Caco-2 (cell line): ENCODE data around the gene PTGES3. TPM values are rescaled to one million over a fixed set of nuclear protein-coding genes. Genes with fewer than 3 reads are reported as not detected.

Experiments
- BruUV-seq: library from RNA; stranded (reverse); fragments of 400-500 nt; replicated peaks from 2 replicates; lab custom pipeline; 2021; lab: Mats Ljungman, UMichigan
- CTCF ChIA-PET: fragments of 300-600 bp; sonication (Branson Sonifier 250); formaldehyde crosslinking; loops from one replicate; lab custom pipeline; 2022; ENCODE audit warnings: antibody characterized with exemption; lab: Charles Lee
- POLR2A ChIA-PET: fragments of 300-600 bp; sonication (Branson Sonifier 250); formaldehyde crosslinking; loops from one replicate; lab custom pipeline; 2022; ENCODE audit warnings: antibody characterized with exemption; lab: Charles Lee
- DNase-seq, 2 experiments: peaks; one replicate each; pipeline versions ENCODE4 v3.0.0 to v3.0.0-alpha.2; 2020 to 2022
- H3K27me3 ChIP-seq: replicated peaks from 2 replicates; pipeline ENCODE4 v1.6.0; 2011; ENCODE audit warnings: low read length; ENCODE audit not compliant: control insufficient read depth, insufficient read depth
- H3K36me3 ChIP-seq: 2 replicates; pipeline ENCODE4 v1.5.1; 2011; ENCODE audit warnings: low read length; ENCODE audit not compliant: control insufficient read depth, insufficient read depth
- H3K4me1 ChIP-seq: fragments of 250-450 bp; sonication (Bioruptor Pico); 2 replicates; pipeline ENCODE4 v1.5.1; 2020; ENCODE audit warnings: mild to moderate bottlenecking
- H3K4me3 ChIP-seq: 2 replicates; pipeline ENCODE4 v1.5.1; 2011; ENCODE audit warnings: low read depth, mild to moderate bottlenecking, control low read depth, low read length
- H3K9me3 ChIP-seq: fragments of 250-450 bp; sonication (Bioruptor Pico); 2 replicates; pipeline ENCODE4 v1.5.1; 2020; ENCODE audit warnings: mild to moderate bottlenecking, moderate library complexity
- H3K27ac Mint-ChIP-seq: one replicate; pipeline ENCODE4 v1.8.0; 2022; ENCODE audit warnings: mixed read lengths; ENCODE audit not compliant: unreplicated experiment
- H3K27me3 Mint-ChIP-seq: one replicate; pipeline ENCODE4 v1.8.0; 2022; ENCODE audit warnings: mixed read lengths; ENCODE audit not compliant: insufficient read depth, unreplicated experiment
- H3K36me3 Mint-ChIP-seq: one replicate; pipeline ENCODE4 v1.8.0; 2022; ENCODE audit warnings: mild to moderate bottlenecking, mixed read lengths; ENCODE audit not compliant: insufficient read depth, unreplicated experiment
- H3K4me1 Mint-ChIP-seq: one replicate; pipeline ENCODE4 v1.8.0; 2022; ENCODE audit warnings: low read depth, mixed read lengths; ENCODE audit not compliant: unreplicated experiment
- H3K4me3 Mint-ChIP-seq: one replicate; pipeline ENCODE4 v1.8.0; 2022; ENCODE audit warnings: mild to moderate bottlenecking, moderate library complexity, mixed read lengths; ENCODE audit not compliant: unreplicated experiment
- H3K9me3 Mint-ChIP-seq: one replicate; pipeline ENCODE4 v1.8.0; 2022; ENCODE audit warnings: mixed read lengths; ENCODE audit not compliant: unreplicated experiment
- intact Hi-C: fragments of 100-400 bp; cut with micrococcal nuclease; formaldehyde crosslinking; loops from one replicate; pipeline ENCODE4 v1.10.0; 2022; ENCODE audit not compliant: unreplicated experiment
- total RNA-seq: library from RNA; stranded (reverse); gene quantifications from 2 replicates; pipeline ENCODE4 v1.2.3, GENCODE V29; 2022
- TF ChIP-seq, protein P1 (sequence below), 2 experiments: fragments of 200-600 bp in 1 of 2; IDR thresholded peaks; 1 replicate in 1 of 2; 2 replicates in 1 of 2; pipeline versions ENCODE4 v1.5.1 to v1.8.0; 2011 to 2022; ENCODE audit warnings: antibody characterized with exemption in 1 of 2, control low read depth in 1 of 2, inconsistent platforms in 1 of 2, low read depth in 1 of 2, low read length in 1 of 2, mild to moderate bottlenecking in 1 of 2, moderate library complexity in 1 of 2; ENCODE audit not compliant: insufficient read depth in 1 of 2, severe bottlenecking in 1 of 2, unreplicated experiment in 1 of 2

PTGES3 gene
- total RNA-seq, 1 experiment from 2014 or later: 242 TPM

DNA sequence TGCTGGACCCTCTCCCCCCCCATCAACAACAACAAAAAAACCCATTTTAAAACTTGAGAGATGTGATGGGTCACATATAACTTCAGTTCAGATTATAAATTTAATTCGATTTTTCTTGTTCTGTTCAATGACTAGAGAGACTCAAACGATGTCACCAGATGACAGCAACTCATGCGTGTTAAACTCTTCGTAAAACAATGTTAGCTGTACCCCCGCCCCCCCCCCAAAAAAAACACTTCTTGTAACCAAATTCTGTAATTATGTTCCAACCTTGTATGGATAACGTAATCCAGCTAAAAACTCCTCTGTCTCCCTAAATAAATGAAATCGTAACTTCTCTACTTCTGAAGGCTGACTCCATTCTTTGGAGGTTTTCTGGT lies 37.6 kb upstream of the PTGES3 start:
- ChIA-PET POLR2A (interaction anchor here (0.5 to 1.8 kb wide), 16 partner anchors 11 to 504 kb away, joined by 3 to 51 read pairs (median 4); partner anchors contain the start of genes GLS2, PRIM1, PTGES3 and SHMT2), CTCF (interaction anchor here (0.9 to 1.1 kb wide), 3 partner anchors 38 to 276 kb away, joined by 4 to 13 read pairs (median 5); partner anchors contain the start of gene PTGES3)
- H3K4me3 ChIP-seq: peak overlapping the region; percentile 68
- Mint-ChIP-seq H3K4me1 (peaks cover 25% of the 10 kb centered on the region), H3K27ac (peak overlapping the region; percentile 99), H3K4me3 (peak overlapping the region; percentile 99), H3K27me3 (no peaks in the 10 kb centered on the region), H3K36me3 (peaks cover 67% of the 10 kb centered on the region), H3K9me3 (no peaks in the 10 kb centered on the region)
- peaks cover 1% of the 10 kb centered on the region for H3K36me3 ChIP-seq
- TF ChIP-seq, protein P1, sequence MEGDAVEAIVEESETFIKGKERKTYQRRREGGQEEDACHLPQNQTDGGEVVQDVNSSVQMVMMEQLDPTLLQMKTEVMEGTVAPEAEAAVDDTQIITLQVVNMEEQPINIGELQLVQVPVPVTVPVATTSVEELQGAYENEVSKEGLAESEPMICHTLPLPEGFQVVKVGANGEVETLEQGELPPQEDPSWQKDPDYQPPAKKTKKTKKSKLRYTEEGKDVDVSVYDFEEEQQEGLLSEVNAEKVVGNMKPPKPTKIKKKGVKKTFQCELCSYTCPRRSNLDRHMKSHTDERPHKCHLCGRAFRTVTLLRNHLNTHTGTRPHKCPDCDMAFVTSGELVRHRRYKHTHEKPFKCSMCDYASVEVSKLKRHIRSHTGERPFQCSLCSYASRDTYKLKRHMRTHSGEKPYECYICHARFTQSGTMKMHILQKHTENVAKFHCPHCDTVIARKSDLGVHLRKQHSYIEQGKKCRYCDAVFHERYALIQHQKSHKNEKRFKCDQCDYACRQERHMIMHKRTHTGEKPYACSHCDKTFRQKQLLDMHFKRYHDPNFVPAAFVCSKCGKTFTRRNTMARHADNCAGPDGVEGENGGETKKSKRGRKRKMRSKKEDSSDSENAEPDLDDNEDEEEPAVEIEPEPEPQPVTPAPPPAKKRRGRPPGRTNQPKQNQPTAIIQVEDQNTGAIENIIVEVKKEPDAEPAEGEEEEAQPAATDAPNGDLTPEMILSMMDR (IDR thresholded peaks at IDR 0.05; ENCODE audit: insufficient read depth in 1 of 2, low read depth in 1 of 2, low read length in 1 of 2, severe bottlenecking in 1 of 2, unreplicated experiment in 1 of 2): no peak
- intact Hi-C loops: loop anchor here (1.0 kb wide), 3 partner anchors 27 to 79 kb away; partner anchors contain the start of genes PRIM1 and PTGES3
- DNase-seq: no peak
- H3K9me3 ChIP-seq: no peaks in the 10 kb centered on the region
- peaks cover 28% of the 10 kb centered on the region for H3K4me1 ChIP-seq
- TSS peak; percentile 97 for BruUV-seq
- no peaks in the 10 kb centered on the region for H3K27me3 ChIP-seq

DNA sequence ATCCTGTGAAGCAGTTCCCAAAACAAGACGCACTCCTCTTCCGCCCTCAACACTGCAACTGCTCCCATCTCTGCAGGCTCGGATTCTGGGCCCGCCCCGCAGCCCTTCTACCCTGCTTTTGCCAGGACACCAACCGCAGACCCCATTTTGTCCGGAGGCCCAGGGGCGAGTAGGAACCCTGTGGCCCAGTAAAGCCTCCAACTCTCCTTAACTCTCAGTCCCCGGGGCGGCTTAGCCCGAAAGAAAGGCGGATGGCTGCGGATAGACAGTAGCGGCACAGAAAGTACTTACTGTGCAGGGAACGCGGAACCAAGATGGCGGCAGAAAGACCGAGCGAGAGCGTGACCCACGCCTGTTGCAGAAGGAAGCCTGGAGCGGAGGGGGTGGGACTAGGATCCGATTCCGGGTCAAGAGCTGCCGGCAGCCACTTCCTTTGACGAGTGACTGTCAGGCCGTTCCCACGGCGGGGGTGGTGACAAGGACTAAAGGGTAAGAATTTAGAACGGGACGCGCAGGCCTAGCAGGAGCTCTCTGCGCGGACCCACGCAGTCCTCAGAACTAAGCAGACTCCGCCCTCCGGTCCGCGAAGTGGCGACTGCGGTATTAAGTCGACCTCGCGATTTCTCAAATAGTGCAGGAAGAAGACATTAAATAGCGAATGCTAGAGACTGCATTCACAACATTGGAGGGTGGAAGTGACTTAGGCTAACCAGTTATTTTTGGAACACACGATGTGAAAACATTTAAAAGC lies 37.1 kb upstream of the PTGES3 start, which contains the start of gene NACA:
TSS of gene NACA (minus strand) at position 328 of the 751 bp plus-strand sequence. CDS start 778 bp downstream, outside the sequence.
- intact Hi-C loops: loop anchor here (1.0 to 5.0 kb wide), 4 partner anchors 27 to 88 kb away; partner anchors contain the start of genes PRIM1 and PTGES3
- DNase-seq: peak; percentile 98 to 99
- TF ChIP-seq, protein P1 (IDR thresholded peaks at IDR 0.05; ENCODE audit: insufficient read depth in 1 of 2, low read depth in 1 of 2, low read length in 1 of 2, severe bottlenecking in 1 of 2, unreplicated experiment in 1 of 2): no peak
- no peaks in the 10 kb centered on the region for H3K27me3 Mint-ChIP-seq
- H3K4me1 Mint-ChIP-seq: peaks cover 31% of the 10 kb centered on the region
- H3K4me3 Mint-ChIP-seq: peak within 1 kb of the TSS; percentile 99
- peaks cover 72% of the 10 kb centered on the region for H3K36me3 Mint-ChIP-seq
- peaks cover 1% of the 10 kb centered on the region for H3K36me3 ChIP-seq
- H3K9me3 Mint-ChIP-seq: no peaks in the 10 kb centered on the region
- peak within 1 kb of the TSS; percentile 99 for H3K27ac Mint-ChIP-seq
- POLR2A ChIA-PET: interaction anchor here (0.5 to 1.8 kb wide), 17 partner anchors 12 to 504 kb away, joined by 3 to 51 read pairs (median 4); partner anchors contain the start of genes GLS2, PRIM1, PTGES3 and SHMT2
- no TSS peak for BruUV-seq
- H3K4me1 ChIP-seq: peaks cover 29% of the 10 kb centered on the region
- no peaks in the 10 kb centered on the region for H3K27me3 ChIP-seq
- no peaks in the 10 kb centered on the region for H3K9me3 ChIP-seq
- peak within 1 kb of the TSS; percentile 68 for H3K4me3 ChIP-seq
- CTCF ChIA-PET: interaction anchor here (0.9 to 1.1 kb wide), 3 partner anchors 37 to 276 kb away, joined by 4 to 13 read pairs (median 5); partner anchors contain the start of gene PTGES3

DNA sequence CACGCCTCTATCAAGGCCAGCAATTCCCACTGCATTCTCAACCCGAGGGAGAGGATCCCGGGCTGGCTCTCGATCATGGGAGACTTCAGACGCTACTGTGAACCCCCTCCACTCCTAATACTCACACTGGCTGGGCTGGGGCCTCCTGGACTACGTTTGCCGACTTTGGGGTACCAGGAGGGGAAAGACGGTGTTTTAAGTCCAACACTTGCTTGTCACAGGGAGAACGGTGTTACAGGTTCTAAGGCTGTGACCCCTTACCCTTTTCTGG lies 36.6 kb upstream of the PTGES3 start:
- no peaks in the 10 kb centered on the region for H3K9me3 ChIP-seq
- Mint-ChIP-seq H3K27me3 (no peaks in the 10 kb centered on the region), H3K4me3 (peak overlapping the region; percentile 99), H3K4me1 (peaks cover 36% of the 10 kb centered on the region), H3K27ac (peak overlapping the region; percentile 99), H3K36me3 (peaks cover 72% of the 10 kb centered on the region), H3K9me3 (no peaks in the 10 kb centered on the region)
- no peak for DNase-seq
- ChIA-PET CTCF (interaction anchor here (1.1 kb wide), 1 partner anchor 88 kb away, joined by 13 read pairs; no protein-coding TSS in a partner anchor), POLR2A (interaction anchor here (1.8 kb wide), 1 partner anchor 36 kb away, joined by 51 read pairs; the partner anchor contains the start of gene PTGES3)
- intact Hi-C loops: loop anchor here (5.0 kb wide), 1 partner anchor 87 kb away; no protein-coding TSS in a partner anchor
- H3K4me3 ChIP-seq: peak overlapping the region; percentile 68
- peaks cover 29% of the 10 kb centered on the region for H3K4me1 ChIP-seq
- BruUV-seq: TSS peak; percentile 49
- TF ChIP-seq, protein P1 (IDR thresholded peaks at IDR 0.05; ENCODE audit: insufficient read depth in 1 of 2, low read depth in 1 of 2, low read length in 1 of 2, severe bottlenecking in 1 of 2, unreplicated experiment in 1 of 2): no peak
- H3K27me3 ChIP-seq: no peaks in the 10 kb centered on the region
- peaks cover 1% of the 10 kb centered on the region for H3K36me3 ChIP-seq
